ENCODE results near the gene COL4A5.
"Not testable (repeated sequence)": the region's sequence is repeated elsewhere in the genome, so short reads cannot be mapped to it uniquely, and the experiment has no call there.

Gene COL4A5

DNA sequence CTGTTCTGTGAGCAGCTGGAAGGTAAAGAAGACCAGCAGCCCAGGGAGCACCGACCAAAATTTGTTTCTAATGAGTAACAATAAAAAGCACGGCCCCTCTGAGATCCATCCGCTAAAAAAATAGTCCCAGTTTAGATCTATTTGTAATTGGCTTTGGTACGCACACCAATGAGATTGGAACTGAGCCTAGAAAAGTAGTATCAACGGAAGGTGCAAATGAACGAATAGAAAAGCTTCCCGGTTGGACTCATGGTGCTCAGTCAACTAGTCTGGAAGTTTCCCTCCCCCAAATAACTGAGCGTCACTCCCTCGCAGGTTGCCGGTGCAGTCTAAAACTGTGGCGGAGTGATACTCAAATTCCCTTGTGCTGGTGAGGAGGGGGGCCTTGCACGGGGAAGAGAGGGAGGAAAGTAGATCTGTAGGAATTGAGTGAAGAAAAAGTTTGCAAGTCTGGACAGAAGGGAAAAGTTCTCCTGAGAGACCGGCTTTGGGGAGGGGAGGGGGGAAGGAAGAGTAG lies at the start of gene COL4A5:
COL4A5 (plus strand) TSS at position 413 of the 517 bp plus-strand sequence. CDS start 288 bp downstream, outside the sequence.
- DNase-seq = no peak

DNA sequence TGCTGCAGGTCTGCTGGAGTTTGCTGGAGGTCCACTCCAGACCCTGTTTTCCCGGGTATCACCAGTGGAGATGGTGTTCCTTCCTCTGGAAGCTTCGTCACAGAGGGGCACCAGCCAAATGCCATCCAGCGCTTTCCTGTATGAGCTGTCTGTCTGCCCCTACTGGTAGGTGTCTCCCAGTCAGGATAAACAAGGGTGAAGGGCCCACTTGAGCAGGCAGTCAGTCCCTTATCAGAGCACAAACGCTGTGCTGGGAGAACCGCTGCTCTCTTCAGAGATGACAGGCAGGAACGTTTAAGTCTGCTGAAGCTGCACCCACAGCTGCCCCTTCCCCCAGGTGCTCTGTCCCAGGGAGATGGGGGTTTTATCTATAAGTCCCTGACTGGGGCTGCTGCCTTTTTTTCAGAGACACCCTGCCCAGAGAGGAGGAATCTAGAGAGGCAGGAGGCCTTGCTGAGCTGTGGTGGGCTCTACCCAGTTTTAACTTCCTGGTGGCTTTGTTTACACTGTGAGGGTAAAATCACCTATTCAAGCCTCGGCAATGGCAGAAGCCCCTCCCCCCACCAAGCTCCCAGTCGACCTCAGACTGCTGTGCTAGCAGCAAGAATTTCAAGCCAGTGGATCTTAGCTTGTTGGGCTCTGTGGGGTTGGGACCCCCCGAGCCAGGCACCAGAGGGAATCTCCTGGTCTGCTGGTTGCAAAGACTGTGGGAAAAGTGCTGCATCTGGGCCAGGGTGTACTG lies 48.5 kb upstream of the COL4A5 start:
- not testable (repeated sequence) for DNase-seq

DNA sequence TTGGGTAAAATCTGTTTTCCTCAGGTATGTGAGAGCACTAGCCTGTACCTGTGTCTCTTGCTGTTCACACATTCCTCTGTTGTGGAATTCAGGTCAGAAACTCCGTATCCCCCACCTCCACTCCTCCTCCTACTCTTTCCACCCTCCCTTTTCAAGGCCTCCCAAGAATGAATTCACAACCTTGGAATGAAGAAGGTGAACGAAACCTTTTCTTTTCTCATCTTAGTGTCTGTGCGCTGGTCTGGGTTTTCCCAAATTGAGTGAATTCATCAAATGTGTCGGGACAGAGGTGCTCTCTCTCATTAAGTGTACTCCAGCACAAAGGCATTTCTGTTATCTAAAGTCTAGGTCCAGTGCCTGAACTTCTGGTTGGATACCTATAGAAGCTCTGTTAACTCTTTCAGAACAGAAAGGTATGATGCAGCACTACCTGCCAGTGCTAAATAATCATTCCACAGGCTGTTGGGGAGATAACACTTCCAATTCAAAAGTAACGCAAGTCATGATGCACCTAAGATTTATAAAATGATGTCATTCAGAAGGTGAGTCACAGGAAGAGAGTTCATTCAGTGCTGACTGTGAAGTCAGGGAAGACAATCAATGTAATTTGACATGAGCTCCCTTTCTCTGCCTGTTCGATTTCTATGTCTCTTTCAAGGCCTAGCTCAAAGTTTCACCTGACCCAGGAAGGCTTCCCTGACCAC lies 43.3 kb upstream of the COL4A5 start:
- DNase-seq = no peak

DNA sequence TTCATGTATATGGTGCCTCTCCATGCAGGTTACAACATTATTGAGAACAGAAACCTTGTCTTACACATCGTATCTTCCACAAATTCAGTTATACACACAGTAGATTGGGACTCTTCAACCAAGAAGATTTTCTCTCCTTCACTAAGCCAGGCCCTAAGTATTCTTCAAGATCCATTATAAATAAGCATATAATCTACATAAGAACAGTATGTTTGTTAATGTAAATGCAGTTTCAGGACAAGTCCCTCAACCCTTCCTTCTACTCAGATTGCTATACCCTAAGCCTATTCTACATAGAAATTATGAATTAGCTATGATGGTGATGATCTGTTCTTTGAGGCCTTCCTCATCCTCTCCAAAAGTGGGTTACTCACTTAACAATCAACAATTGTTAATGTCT lies 42.7 kb upstream of the COL4A5 start:
- no peak for DNase-seq

DNA sequence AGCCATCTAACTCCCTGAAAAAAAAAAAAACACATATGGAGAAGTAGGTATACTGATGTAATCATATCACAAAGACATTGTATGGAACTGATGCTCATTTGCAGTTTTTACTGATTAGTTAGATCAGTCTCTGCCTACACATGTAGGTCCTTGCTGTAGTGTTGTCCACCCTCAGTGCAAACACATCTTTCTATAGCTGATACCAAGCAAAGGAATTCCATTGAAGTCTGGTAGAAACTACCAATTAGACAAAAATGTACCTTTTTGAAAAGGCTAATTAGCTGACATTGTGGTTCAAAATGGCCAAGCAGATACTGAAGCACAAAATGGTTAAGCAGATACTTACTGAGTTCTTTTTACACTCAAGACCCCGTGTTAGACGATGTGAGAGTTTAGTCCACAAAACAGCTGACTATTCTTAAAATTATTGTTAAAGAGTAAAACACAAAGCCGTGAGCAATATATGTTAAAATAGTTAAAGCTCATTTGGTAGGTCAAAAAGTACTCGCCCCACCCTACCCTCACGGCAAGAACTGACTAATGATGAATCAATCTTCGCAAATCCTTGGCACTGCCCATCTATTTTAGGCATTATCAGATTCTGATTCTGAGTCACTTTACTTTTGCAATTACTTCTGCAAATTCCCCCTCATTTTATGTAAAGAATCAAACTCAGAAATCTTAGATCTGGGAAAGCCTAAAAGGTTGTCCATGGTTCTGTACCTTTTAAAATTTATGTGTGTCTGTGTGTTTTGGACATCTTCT lies 41.8 kb upstream of the COL4A5 start:
- DNase-seq = no peak

DNA sequence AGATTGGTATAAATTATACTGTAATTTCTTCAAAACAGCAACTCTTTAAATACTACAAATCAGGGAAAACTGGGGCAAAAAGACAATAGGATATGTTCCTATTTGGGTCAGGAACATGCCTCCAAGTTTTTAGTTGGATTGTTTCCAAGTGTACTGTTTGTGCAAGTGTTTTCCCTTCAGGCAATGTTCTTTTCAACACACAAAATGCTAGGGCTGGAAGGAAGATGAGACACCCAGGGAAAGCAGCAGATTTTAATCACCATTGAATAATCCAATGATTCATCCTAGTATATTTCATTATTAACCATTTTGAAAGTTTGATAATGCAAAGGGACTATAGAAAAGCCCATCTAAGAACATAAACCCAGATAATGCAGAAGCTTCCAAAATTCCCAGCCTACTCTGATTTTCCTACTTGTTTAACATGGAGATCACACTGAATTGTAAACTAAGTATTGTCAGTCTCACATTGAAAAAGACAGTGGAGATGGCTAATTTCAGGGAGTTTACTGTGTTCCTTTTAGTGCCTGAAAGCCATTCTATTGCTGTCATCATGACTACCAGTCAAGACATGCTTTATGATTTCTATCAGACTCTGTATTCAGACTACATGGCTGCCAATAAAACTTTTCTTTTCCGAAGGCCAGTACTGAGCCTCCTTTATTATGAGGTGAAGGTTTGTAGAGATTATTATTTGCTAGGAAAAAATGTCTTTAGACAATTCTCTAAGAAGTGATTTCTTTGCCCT lies 40.0 kb upstream of the COL4A5 start:
- DNase-seq = no peak

DNA sequence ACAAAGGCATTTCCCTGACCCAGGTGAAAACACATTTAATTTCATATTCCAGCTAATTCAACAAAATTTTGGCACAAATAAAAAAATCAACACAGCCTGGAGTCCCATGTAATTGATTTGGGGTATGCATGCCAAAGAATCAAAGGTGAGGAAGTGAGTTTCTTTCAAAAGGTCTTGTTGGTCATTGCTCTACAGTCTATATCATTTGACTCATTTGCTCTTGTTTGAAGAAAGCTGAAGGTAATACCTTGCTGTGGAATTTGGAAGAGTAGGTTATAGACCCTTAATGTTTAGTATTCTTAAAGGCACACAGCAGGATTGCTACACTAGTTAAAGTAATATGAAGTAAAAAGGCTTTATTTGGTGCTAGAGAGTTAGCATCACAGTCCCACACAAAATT lies 26.9 kb upstream of the COL4A5 start:
- DNase-seq = no peak

DNA sequence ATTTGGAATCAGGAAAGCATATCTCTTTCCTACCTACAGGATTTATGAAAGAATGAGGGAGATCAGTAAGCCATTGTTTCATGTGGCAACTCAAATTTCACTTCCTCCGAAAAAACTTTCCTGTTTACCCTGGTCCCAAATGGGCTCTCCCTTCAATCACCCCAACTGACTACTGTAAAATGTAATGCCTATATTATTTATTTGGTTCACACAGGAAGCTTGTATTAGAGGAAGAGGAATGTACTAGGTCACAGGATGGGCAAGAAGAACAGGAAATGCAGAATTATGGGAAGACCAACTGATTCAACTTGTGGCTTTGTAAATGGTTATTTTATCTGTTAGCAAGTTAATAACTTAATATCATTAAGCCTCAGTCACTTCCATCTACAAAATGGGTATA lies 24.5 kb upstream of the COL4A5 start:
- no peak for DNase-seq

DNA sequence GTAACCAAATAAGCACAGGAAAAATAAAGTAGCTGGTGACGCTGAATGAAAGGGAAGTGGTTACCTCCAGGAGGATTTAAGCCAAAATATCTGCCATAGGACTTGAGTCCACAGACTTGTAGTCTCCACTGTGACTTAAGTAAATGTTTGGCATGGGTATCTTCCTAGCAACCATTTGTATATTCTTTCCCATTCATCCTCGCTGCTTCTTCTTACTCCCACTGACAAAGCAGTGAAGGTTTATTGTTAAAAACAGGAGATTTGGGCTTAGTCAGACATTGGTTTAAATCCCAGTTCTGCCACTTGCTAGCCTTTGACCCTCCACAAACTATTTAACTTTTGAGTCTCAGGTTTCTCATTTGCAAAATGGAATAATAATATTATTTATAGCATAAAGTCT lies 23.7 kb upstream of the COL4A5 start:
- DNase-seq = no peak

DNA sequence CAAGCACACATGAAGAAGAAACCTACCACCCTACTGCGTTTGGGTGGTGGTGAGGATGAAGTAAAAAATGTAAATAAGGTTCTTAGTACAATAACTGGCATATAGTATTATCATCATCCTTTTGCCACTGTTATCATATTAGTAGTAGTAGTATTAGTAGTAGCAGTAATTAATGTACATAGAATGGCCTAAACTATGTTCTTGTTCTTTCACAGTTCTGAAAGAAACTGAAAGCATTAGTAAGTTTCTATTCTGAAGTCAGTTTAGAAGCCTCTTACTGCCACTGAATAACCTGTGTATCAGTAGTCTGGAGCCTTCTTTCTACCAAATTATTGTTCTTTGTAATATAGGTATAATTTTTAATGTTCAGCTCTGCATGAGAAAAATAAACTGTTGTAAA lies 22.4 kb upstream of the COL4A5 start:
- no peak for DNase-seq

DNA sequence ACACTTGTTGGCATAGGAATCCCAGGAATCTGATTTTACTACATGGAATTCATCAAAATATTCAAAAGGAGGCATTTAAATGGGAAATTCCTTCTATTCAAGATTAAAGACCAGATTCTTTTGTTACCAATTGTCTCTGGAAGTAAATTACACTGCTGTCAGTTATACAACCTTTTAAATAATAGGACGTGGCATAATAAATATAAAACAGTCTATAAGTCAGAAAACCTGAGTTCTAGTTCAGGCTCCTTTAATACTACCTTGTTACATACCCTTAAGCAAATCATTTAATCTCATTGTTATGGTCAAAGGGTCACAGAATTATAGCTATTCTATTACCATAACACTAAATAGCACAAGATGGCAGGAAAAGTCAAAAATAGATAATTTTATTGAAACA lies 20.2 kb upstream of the COL4A5 start:
- DNase-seq = no peak

DNA sequence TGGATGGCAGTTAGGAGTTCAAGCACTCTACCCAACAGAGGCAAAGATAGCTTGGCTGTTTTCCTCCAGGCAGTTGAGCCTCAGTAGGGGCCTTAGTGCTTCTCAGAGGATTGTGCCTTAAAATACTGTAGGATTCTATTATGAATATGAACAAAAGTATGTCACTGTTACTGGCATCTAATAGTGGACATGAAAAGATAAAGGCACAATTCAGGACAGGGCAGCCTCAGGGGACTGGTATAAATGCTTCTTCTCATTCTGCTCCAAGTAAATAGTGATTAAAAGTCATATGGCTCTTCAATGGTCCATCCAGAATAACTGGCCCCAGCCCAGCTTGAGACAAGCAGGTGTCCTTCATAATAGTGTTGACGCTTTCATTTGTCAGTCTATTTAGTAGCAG lies 19.2 kb upstream of the COL4A5 start:
- no peak for DNase-seq

DNA sequence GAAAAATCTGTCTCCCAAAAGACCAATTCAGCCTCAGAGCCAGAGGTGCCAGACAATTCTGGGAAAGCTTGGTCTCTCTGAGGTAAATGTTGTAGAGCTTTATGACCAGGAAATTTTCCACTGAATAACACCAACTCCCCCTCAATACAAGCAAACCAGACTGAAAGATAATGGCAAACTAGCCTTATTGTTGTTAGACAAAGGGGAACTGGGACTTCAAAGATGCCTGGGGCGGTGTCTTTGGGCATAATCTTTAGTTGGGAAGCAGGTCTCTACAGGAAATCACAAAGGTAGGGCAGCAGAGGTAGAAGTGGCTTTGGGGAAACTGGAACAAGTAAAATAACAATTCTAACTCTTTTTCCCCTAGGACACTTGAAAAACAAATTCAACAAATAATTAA lies 13.4 kb upstream of the COL4A5 start:
- DNase-seq = no peak

DNA sequence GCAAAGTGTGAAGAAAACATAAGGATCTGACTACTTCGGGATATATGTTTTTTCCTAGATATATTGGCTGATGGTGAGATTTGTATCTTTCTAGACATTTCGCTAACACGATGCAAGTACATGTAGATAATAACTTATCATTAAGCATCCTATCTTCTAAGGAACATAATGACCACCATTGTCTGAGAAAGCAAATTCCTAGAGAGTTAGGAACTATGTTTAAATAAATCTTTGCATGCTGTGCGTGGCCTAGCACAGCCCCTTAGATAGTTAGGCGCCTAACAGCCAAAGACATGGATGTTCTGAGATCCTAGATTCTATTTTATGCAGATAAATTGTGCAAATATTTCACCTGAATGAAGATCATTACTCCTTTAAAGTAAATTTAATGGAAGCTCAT lies 4.4 kb upstream of the COL4A5 start:
- no peak for DNase-seq

DNA sequence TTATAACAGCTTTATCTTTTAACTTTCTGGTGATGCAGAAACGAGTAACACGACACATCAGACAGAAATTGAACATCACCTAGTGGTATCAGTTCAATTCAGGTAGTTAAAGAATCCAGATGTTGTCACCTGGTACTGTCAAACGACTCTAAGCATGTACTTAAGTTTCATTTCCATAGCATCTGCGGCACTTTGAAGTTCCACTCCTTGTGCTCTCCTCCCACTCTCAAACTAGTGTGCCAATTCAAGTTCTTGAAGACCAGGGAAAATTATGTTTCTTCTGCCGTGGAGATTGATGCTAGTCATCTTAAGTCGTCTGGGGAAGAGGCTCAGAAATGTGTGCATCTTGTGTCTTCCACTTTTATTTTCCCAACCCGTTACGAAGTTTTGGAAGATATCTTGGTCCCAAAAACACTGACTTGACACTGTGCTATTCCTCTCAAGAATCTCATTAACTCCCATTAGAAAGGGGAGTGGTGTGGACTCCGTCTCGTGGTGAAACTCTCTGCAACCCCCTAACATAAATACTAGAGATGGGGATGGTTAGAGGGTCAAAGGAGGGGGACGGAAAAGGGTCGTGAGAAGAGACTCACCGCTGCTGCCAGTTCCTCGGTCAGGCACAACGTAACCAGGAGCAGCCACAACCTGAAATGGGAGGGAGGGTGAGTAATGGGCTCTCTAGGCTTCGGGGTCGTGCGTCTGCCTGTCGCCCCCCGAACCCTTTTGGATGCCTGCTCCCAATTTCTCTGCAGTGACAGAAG lies 2.1 kb upstream of the COL4A5 start:
- DNase-seq = no peak

DNA sequence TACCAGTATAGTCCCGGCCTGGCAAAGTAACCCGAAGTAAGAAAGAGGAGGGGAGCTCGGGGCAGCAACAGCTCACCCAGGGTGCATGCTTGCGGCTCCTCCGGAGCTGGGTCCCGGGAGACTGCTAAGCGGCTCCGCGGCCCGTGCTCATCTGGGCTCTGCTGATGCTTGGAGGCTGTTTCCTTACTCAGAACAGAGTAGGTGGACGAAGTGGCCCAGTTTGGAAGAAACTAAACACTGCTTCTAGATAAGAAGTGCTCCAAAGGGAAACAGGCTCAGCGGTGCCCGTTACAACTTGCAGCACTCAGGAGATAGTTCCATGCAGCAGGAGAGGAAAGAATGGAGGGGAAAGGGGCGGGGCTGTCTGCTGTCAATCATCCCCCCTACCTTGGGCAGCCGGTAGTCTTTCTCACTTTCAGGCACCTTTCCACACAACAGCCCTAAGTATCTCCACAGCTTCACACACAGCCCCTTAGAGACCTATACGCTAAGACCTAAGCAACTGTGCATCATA lies 1.5 kb upstream of the COL4A5 start, which contains the start of gene COL4A6:
COL4A6 (minus strand) TSS at position 313 of the 514 bp plus-strand sequence; CDS start at position 87, 226 bp downstream.
- no peak for DNase-seq

DNA sequence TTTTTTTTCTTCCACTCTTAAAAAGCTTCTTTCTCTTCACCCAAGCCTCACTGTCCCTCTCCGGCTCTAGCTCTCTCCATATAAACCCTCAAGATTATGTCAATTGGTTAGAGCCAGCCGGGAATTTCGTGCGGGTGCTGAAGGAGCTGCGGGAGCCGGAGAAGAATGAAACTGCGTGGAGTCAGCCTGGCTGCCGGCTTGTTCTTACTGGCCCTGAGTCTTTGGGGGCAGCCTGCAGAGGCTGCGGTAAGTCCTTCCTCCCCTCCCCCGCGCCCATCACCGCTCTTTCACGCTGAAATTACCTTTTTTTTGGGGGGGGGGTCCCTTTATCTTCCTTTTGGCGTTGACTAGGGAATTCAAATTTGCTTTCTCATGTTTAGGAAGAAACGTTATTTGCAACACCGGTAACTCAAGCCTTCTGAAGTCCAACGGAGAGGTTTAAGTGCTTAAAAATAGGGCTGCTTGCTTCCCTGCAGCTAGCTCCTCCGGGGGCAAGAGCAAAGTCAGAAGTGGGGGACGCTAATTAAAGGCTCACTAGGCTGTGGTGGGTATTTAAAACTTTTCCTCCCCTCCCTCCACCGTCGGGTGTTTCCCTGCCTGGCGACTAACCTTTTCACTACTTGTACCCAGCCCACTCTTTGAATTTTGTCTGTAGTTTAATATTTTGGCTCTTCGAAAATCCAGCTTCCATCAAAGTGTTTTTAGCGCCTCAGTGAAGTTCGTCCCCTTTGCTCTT lies 491 bp downstream of the COL4A5 start:
- no peak for DNase-seq

DNA sequence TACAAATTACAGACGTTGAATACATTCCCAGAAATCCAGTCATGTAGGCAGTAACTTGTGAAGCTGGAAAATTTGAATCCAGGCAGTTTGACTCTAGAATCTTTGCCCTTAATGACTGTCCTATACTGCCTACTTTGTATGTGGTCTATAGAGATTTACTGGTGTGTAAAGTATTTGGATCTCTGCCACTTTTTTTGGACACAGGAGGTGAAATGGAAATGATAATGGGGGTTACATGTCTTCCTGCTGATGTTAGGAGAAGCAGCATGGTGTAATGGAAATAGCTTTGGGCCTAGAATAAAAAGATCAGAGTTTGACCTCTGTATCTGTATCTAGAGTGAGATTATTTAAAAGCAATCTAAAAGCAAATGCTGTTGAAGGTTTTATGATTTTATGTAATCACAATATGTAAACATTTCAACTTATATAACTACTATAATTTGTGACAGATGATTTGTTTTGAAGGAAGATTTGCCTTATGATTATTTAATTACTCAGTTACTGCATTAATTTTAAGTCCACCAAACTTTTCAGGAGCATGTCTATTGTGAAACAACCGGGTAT lies 3.3 kb downstream of the COL4A5 start:
- no peak for DNase-seq

DNA sequence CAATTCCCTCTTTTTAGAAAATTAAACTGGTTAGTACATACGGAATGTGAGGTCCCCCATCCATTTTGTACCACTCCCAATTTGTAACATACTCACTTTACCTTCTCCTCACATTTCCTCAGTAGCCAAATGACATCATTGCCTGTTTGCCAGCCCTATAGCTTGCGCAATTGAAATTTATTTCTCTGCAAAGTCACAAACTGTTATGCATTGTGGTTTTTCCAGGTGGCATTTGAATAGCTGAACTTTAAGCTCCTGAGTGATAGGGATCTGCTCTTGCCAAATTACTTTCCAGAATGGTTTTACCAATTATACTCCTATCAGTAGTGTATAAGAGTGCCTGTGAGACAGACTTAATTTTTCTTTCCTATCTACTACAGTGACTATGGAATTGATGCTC lies 7.7 kb downstream of the COL4A5 start:
- no peak for DNase-seq

DNA sequence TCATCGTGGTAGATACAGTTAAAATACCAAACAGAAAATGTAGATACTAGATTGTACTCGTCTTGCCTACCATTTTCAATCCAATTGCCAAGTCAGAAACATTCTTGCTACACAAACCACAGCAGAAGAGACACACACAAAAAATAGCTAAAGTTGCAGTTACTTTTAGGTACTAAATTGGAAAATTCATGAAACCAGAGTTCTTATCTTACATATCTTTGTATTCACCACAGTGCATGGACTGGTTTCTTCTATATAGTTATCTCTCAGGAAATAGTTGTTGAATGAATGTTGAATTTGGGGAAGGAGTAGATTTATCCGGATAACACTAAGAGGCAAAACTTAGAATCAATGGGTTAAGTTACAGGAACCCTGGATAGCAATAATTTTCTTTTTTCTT lies 14.2 kb downstream of the COL4A5 start:
- no peak for DNase-seq
